Nephron progenitor cell (in vitro differentiated cells): Measurements from ENCODE around the gene HSPBP1.

Experiments used
- DNase-seq: peaks from one replicate; pipeline ENCODE4 v3.0.0; 2021
- H3K27ac Mint-ChIP-seq: 2 replicates; pipeline ENCODE4 v1.8.0; 2021; ENCODE audit warnings: mild to moderate bottlenecking, moderate library complexity, mixed read lengths
- H3K27me3 Mint-ChIP-seq: 2 replicates; pipeline ENCODE4 v1.8.0; 2021; ENCODE audit warnings: mild to moderate bottlenecking, low read depth, mixed read lengths; ENCODE audit not compliant: poor library complexity
- H3K36me3 Mint-ChIP-seq: 2 replicates; pipeline ENCODE4 v1.8.0; 2021; ENCODE audit warnings: low read depth, mixed read lengths
- H3K4me1 Mint-ChIP-seq: 2 replicates; pipeline ENCODE4 v1.8.0; 2021; ENCODE audit warnings: mixed read lengths
- H3K4me3 Mint-ChIP-seq: 2 replicates; pipeline ENCODE4 v1.8.0; 2021; ENCODE audit warnings: mild to moderate bottlenecking, moderate library complexity, mixed read lengths
- H3K9me3 Mint-ChIP-seq: 2 replicates; pipeline ENCODE4 v1.8.0; 2021; ENCODE audit warnings: mild to moderate bottlenecking, moderate library complexity, mixed read lengths
- CTCF ChIP-seq: fragments of 200-600 bp; sonication (generic); IDR thresholded peaks from 2 replicates; pipeline ENCODE4 v1.5.0; 2021; ENCODE audit warnings: antibody characterized with exemption

HSPBP1 gene

GRCh38 chr19:55246462-55247451 is 33.2 kb downstream of the HSPBP1 start:
- H3K36me3 Mint-ChIP-seq = peaks cover 15% of the 10 kb centered on the region
- no peak for DNase-seq
- no peaks in the 10 kb centered on the region for H3K27me3 Mint-ChIP-seq
- H3K9me3 Mint-ChIP-seq = no peaks in the 10 kb centered on the region
- no peak overlapping the region for H3K4me3 Mint-ChIP-seq
- H3K4me1 Mint-ChIP-seq = peaks cover 33% of the 10 kb centered on the region
- H3K27ac Mint-ChIP-seq = no peak overlapping the region
- TF ChIP-seq CTCF = no peak

- Mint-ChIP-seq H3K4me1 (peaks cover 19% of the 10 kb centered on the region), H3K4me3 (no peak overlapping the region), H3K36me3 (peaks cover 20% of the 10 kb centered on the region), H3K9me3 (no peaks in the 10 kb centered on the region), H3K27me3 (no peaks in the 10 kb centered on the region), H3K27ac (no peak overlapping the region)
- no peak for TF ChIP-seq CTCF
- no peak for DNase-seq
Measured at GRCh38 chr19:55245236-55245904, 34.5 kb downstream of the HSPBP1 start.

GRCh38 chr19:55244004-55244680 is 35.8 kb downstream of the HSPBP1 start:
- H3K9me3 Mint-ChIP-seq = no peaks in the 10 kb centered on the region
- peaks cover 22% of the 10 kb centered on the region for H3K36me3 Mint-ChIP-seq
- no peak overlapping the region for H3K4me3 Mint-ChIP-seq
- DNase-seq = no peak
- peaks cover 14% of the 10 kb centered on the region for H3K4me1 Mint-ChIP-seq
- H3K27ac Mint-ChIP-seq = no peak overlapping the region
- no peaks in the 10 kb centered on the region for H3K27me3 Mint-ChIP-seq
- no peak for TF ChIP-seq CTCF

GRCh38 chr19:55242517-55242916 is 37.4 kb downstream of the HSPBP1 start:
- Mint-ChIP-seq H3K4me1 (no peaks in the 10 kb centered on the region), H3K4me3 (no peak overlapping the region), H3K27me3 (no peaks in the 10 kb centered on the region)

DNA sequence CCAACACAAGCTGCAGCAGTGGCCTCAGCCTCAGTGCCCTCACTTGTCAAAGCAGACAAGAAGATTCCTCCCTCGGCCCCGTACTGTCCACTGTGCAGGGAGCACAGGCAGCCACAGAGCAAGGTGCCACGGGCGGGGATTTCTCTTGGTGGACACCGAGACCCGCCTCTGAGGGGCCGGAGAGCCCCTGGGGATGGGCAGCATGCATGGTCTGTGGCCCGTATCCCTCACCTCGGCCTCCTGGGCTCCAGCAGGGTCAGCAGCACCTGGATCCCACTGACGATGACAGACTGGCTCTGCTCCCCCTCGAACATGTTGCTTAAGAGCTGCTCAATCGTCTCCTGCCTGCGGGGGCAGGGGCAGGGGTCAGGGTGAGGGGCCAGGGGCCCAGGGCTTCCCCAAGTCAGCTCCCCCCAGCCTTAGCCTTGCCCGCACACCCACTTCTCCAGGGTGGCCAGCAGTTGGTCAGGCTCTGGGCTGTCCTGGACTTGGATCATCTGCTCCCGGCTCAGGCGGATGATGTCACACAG is 37.9 kb downstream of the HSPBP1 start:
- H3K27me3 Mint-ChIP-seq = no peaks in the 10 kb centered on the region
- H3K27ac Mint-ChIP-seq = no peak overlapping the region
- H3K9me3 Mint-ChIP-seq = no peaks in the 10 kb centered on the region
- no peak for TF ChIP-seq CTCF
- no peak for DNase-seq
- H3K4me3 Mint-ChIP-seq = no peak overlapping the region
- H3K4me1 Mint-ChIP-seq = no peaks in the 10 kb centered on the region
- H3K36me3 Mint-ChIP-seq = peaks cover 30% of the 10 kb centered on the region

More at GRCh38 chr19:55242517-55242916, 37.4 kb downstream of the HSPBP1 start:
- Mint-ChIP-seq H3K36me3 (peaks cover 25% of the 10 kb centered on the region), H3K9me3 (no peaks in the 10 kb centered on the region), H3K27ac (no peak overlapping the region)
- TF ChIP-seq CTCF = no peak
- DNase-seq = no peak
